ENCODE measurements around the gene RPL32. TPM values are rescaled to one million over a fixed set of nuclear protein-coding genes. Genes with fewer than 3 reads are reported as not detected.
A peak's percentile ranks its signal among the peaks of the same experiment; 100 is the strongest.

RPL32 gene
- total and polyA plus RNA-seq, 2 of the 4 experiments (the other 2 are of a cell fraction) = 566 to 1,856 TPM

- ATAC-seq (ENCODE audit: low read depth) (peak; percentile 73), DNase-seq (no peak)
- in situ Hi-C loops (cut with MboI; ENCODE audit: low sequenced_read_pairs) = no loop called here
- H2AK5ac ChIP-seq (ENCODE audit: low read depth, low read length) = no peak overlapping the region
- no peaks in the 10 kb centered on the region for H4K20me1 ChIP-seq (ENCODE audit: insufficient read depth, low read length)
- no peak overlapping the region for H2BK15ac ChIP-seq (ENCODE audit: low read depth, low read length)
- no peak overlapping the region for H3K18ac ChIP-seq (ENCODE audit: low read depth, low read length)
- no peak overlapping the region for H3K14ac ChIP-seq (replicated peaks; ENCODE audit: low read depth, low read length)
- no peak overlapping the region for H3K4ac ChIP-seq (ENCODE audit: low read depth, low read length)
- H3K79me1 ChIP-seq (ENCODE audit: low read depth in 1 of 2, low read length in 2 of 2) = no peaks in the 10 kb centered on the region
- H3K27me3 ChIP-seq (ENCODE audit: control insufficient read depth, insufficient read depth, low read length) = peaks cover 26% of the 10 kb centered on the region
- TF ChIP-seq MAZ (IDR thresholded peaks at IDR 0.05; ENCODE audit: borderline replicate concordance, low read depth, low read length) (peak; percentile 11; the same call in 1 of the 2 replicates), MAFK (IDR thresholded peaks at IDR 0.05; ENCODE audit: low read depth, low read length) (no peak), CEBPB (IDR thresholded peaks at IDR 0.05; ENCODE audit: low read depth, low read length) (no peak)
- BruUV-seq (replicated peaks) = no TSS peak
- no peak overlapping the region; the same call in 1 of the 2 replicates for H3K4me2 ChIP-seq (ENCODE audit: low read depth, low read length)
- no peak overlapping the region for H3K56ac ChIP-seq (ENCODE audit: extremely low read depth, insufficient read depth, low read length)
- H4K5ac ChIP-seq (ENCODE audit: low read depth, low read length) = no peak overlapping the region
- H3K9me1 ChIP-seq (ENCODE audit: insufficient read depth, low read length) = no peaks in the 10 kb centered on the region; the same call in 1 of the 2 replicates
- no peak overlapping the region for H2BK120ac ChIP-seq (ENCODE audit: low read depth, low read length)
- H4K91ac ChIP-seq (ENCODE audit: insufficient read depth, low read depth, low read length) = no peak overlapping the region
- no peak overlapping the region for H3K9ac ChIP-seq (ENCODE audit: low read depth, low read length)
- no peak overlapping the region for H3K23ac ChIP-seq (ENCODE audit: low read depth, low read length)
- H4K8ac ChIP-seq (ENCODE audit: low read depth in 2 of 2, low read length in 2 of 2) = peak overlapping the region in 1 of 2 experiments; percentile 15; a peak in 1 of 4 replicates
- H3K4me3 ChIP-seq (ENCODE audit: insufficient read depth, low read depth, low read length) = no peak overlapping the region
- 0% methylated on average over 2 of the region's 28 CpGs; no CpG with 5 or more reads in 1 of the 2 experiments for WGBS, 2 experiments (ENCODE audit: extremely low coverage in 2 of 2, insufficient read length in 1 of 2)
- no peaks in the 10 kb centered on the region for H3K36me3 ChIP-seq (ENCODE audit: control insufficient read depth, insufficient read depth, low read length)
- no peaks in the 10 kb centered on the region; the same call in 1 of the 2 replicates for H3K4me1 ChIP-seq (ENCODE audit: control insufficient read depth, insufficient read depth, low read length)
- dilution Hi-C loops (cut with HindIII; ENCODE audit: low sequenced_read_pairs, unreplicated experiment) = no loop called here
- H2AFZ ChIP-seq (replicated peaks; ENCODE audit: low read length, poor library complexity) = peak overlapping the region; percentile 85
- ChIA-PET CTCF (interaction anchor here (0.7 to 1.6 kb wide), 2 partner anchors 9 to 1087 kb away, joined by 3 to 4 read pairs; no protein-coding TSS in a partner anchor), POLR2A (ENCODE audit: unreplicated experiment) (interaction anchor here (0.6 kb wide), 1 partner anchor 53 kb away, joined by 6 read pairs; no protein-coding TSS in a partner anchor)
- no peak overlapping the region for H3K27ac ChIP-seq (ENCODE audit: insufficient read depth, low read length)
- intact Hi-C loops (cut with micrococcal nuclease) = no loop called here
- no peak overlapping the region for H2AK9ac ChIP-seq (replicated peaks; ENCODE audit: low read depth, low read length, poor library complexity)
- H2BK5ac ChIP-seq (ENCODE audit: low read depth, low read length, poor library complexity, severe bottlenecking) = no peak overlapping the region
- no peak overlapping the region for H2BK20ac ChIP-seq (ENCODE audit: low read depth, low read length)
- H3K9me3 ChIP-seq (ENCODE audit: control insufficient read depth, insufficient read depth, low read length) = peaks cover 7% of the 10 kb centered on the region
Measured at GRCh38 chr3:12869035-12869621, 27.8 kb upstream of the RPL32 start.
